Measurements from ENCODE around the gene ZNF175. TPM values are rescaled to one million over a fixed set of nuclear protein-coding genes. Genes with fewer than 3 reads are reported as not detected.

The ZNF175 gene
- total RNA-seq, 1 donor, result 9.9 TPM

- no peak for DNase-seq (ENCODE audit: low read depth)
- H3K4me3 ChIP-seq (ENCODE audit: low read depth, low read length), result peak overlapping the region; percentile 71
- TF ChIP-seq CTCF (IDR thresholded peaks at IDR 0.05; ENCODE audit: insufficient read depth, low read depth, low read length), result no peak
These were observed 23.7 kb downstream of the ZNF175 start for GRCh38 chr19:51594774-51595109.

GRCh38 chr19:51595190-51596175 lies 24.4 kb downstream of the ZNF175 start:
- no peak for TF ChIP-seq CTCF (IDR thresholded peaks at IDR 0.05; ENCODE audit: insufficient read depth, low read depth, low read length)
- DNase-seq (ENCODE audit: low read depth), result no peak
- peak overlapping the region; percentile 71 for H3K4me3 ChIP-seq (ENCODE audit: low read depth, low read length)

GRCh38 chr19:51598159-51598915 lies 27.3 kb downstream of the ZNF175 start:
- no peak for TF ChIP-seq CTCF (IDR thresholded peaks at IDR 0.05; ENCODE audit: insufficient read depth, low read depth, low read length)
- DNase-seq (ENCODE audit: low read depth), result no peak
- no peak overlapping the region for H3K4me3 ChIP-seq (ENCODE audit: low read depth, low read length)

- H3K4me3 ChIP-seq (ENCODE audit: low read depth, low read length), result no peak overlapping the region
- no peak for DNase-seq (ENCODE audit: low read depth)
- TF ChIP-seq CTCF (IDR thresholded peaks at IDR 0.05; ENCODE audit: insufficient read depth, low read depth, low read length), result no peak
These were observed 28.0 kb downstream of the ZNF175 start for GRCh38 chr19:51599084-51599483.

- no peak overlapping the region for H3K4me3 ChIP-seq (ENCODE audit: low read depth, low read length)
- no peak for DNase-seq (ENCODE audit: low read depth)
- no peak for TF ChIP-seq CTCF (IDR thresholded peaks at IDR 0.05; ENCODE audit: insufficient read depth, low read depth, low read length)
These were observed 30.0 kb downstream of the ZNF175 start for GRCh38 chr19:51600940-51601580.

GRCh38 chr19:51602189-51602854 lies 31.2 kb downstream of the ZNF175 start:
- no peak overlapping the region for H3K4me3 ChIP-seq (ENCODE audit: low read depth, low read length)
- DNase-seq (ENCODE audit: low read depth), result no peak
- no peak for TF ChIP-seq CTCF (IDR thresholded peaks at IDR 0.05; ENCODE audit: insufficient read depth, low read depth, low read length)

Measured in fibroblast of villous mesenchyme (primary cell).